GM21619 (cell line): ENCODE measurements around the gene RPS14.
A peak's percentile ranks its signal among the peaks of the same experiment; 100 is the strongest.

ENCODE experiments used
- ATAC-seq: cut with Tn5 transposase; IDR thresholded peaks from one replicate; pipeline ENCODE4 v1.9.1; 2021; ENCODE audit not compliant: unreplicated experiment

Gene RPS14

DNA sequence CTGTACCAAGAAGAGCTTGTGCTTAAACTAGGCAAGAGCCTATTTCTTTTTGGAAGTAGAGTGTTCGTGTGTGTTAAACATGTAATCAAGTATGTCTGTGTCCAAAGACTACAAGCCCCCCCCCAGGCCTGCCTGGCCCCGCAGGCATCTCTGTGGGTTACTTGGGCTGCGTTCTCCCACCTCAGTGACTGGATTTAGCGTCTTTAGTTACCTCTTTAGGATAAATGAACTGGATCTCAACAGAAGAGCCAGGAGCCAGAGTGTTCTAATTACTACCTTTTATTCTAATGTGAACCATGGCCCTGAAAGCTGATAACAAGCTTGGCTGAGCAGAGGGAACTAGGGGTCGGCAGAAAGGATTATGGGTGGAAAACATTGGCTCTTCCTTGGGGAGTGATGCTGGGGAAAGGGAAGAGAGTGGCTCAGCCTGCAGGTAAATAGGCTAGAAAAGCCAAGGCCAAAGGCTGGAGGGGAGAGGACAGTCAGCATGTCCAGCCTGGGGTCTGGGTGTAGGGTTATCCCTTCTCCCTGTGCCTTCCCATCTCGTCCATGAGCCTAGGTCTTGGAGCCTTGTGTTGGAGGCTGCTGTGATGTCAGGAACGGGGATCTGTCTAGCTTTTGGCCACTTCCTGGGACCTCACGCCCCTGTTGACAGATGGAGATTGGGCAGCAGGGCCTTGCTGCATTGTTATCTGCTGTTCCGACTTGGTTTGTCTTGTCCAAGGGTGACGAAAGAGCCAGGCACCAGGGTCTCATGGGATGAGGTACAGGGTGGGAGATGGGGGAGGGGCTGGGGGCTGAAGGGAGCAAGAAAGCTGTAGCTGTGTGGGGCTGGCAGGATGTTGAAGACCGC lies 47.9 kb downstream of the RPS14 start:
- no peak for ATAC-seq

DNA sequence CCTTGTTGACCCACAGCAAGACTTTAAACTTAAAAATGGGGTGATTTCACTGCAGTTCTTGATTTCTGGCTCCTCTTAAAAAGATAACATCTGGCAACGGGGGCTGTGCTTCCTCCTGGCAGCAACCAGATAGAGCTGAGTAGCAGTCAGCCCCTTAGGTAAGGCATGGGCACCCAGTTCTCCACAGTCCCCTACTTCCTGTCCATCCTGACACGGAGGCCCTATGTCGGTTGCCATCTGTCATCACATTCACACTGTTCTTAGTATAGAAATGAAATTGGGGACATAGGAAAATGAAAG lies 48.5 kb downstream of the RPS14 start:
- ATAC-seq = no peak

DNA sequence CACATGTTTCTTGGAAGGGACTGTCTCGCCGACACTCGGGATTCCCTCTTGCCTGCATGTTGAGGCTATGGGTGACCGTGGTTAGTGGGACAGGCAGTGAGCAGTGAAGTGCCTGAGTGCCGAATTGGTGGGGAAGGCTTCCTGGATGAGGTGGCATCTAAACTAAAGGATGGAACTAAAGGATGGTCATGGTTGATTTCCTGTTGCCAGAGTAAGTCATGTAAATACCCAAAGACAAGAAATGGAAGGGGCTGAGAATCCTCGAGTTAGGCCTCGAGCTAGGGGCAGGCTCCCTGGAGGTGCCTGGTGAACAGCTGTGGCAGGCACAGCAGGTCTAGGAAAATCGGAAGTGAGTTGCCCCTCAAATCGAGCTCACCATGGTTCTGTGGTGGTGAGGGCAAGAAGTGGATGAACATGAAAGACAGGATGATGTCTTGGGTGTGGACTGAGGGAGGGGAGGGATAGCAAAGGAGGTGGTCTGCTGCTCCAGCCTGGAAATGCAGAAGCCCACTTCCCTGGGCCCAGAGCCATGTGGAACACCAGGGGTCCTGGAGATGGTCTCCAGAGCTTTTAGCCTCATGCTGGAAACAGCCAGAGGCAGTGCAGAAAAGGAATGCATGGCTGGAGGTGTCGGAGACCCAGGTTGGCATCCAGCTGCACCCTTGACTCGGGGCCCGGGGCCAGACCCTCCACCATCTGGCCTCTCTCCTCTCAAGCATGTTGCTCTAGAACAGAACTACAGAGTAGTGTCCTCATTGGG lies 49.0 kb downstream of the RPS14 start:
- no peak for ATAC-seq

DNA sequence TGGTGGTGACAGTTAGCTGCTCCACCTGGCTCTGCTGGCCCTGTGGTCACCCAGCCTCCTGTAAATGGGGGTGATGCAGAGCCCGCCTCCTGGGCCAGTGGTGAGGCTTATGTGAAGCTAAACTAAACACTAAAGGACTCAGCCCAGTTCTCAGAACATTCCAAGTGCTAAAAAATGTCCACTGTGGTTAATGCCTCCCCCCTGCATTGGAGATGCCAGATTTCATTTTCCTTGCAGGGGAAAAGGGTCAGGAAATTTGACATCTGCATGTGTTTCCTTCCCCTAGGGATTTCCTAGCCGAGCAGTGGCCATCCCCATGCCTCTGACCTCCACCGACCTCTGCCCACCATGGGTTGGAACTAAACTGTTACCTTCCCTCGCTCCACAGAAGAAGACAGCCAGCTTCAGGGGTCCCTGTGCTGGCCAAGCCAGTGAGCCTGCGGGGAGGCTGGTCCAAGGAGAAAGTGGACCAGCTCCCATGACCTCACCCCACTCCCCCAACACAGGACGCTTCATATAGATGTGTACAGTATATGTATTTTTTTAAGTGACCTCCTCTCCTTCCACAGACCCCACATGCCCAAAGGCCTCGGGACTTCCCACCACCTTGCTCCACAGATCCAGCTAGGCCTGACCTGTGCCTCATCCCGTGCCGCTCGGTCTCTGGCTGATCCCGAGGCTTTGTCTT lies 49.9 kb downstream of the RPS14 start:
- no peak for ATAC-seq

GRCh38 chr5:150398722-150399523 lies 50.6 kb downstream of the RPS14 start:
- peak; percentile 51 for ATAC-seq

GRCh38 chr5:150397782-150398721 lies 51.5 kb downstream of the RPS14 start:
- ATAC-seq = no peak

DNA sequence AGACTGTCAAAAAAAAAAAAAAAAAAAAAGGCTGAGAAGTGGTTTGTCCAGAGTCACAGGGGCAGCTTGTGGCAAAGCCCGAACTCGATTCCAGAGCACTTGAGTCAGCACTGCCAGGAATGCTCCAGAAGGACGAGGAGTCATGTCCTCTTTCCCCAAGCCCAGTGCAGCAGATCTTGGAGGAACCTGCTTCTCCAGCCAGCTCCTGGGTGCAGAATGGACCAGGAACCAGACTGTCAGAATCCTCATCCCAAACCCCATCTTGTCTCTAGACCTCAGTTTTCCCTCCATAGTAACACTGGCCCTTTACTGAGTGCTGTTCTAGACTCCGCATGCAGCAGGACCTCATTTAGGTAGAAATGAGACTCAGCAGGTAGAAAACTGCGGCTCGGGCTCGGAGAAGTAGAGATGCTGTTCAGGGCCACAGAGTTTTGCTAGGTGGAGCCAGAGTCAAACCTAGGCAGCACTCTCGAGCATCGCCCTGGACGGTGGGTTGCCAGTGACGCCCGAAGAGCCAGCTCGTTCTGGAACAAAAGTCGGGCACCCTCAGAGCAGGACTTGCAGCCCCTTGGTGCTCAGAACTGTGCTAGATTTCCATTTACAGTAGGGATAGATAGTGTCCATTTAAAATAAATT lies 52.3 kb downstream of the RPS14 start:
- no peak for ATAC-seq

DNA sequence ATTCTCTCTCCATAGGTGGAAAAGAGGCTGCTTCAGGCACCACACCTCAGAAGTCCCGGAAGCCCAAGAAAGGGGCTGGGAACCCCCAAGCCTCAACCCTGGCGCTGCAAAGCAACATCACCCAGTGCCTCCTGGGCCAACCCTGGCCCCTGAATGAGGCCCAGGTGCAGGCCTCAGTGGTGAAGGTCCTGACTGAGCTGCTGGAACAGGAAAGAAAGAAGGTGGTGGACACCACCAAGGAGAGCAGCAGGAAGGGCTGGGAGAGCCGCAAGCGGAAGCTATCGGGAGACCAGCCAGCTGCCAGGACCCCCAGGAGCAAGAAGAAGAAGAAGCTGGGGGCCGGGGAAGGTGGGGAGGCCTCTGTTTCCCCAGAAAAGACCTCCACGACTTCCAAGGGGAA lies 53.3 kb downstream of the RPS14 start:
- ATAC-seq = no peak

DNA sequence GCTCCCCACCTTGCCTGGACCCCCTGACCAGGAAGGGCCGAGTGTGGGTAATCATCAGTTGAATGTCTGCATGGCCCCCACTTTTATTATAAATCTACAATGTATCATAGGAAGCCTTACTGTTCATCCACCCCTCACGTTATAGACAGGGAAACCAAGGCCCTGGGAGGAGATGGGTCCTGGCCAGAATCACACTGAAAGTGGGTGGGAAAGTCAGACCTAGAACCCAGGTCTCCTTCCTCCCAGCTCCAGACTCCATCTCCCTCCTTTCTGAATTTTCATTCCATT lies 53.9 kb downstream of the RPS14 start:
- no peak for ATAC-seq

- ATAC-seq = no peak
Measured at GRCh38 chr5:150394912-150395687, 54.4 kb downstream of the RPS14 start.

DNA sequence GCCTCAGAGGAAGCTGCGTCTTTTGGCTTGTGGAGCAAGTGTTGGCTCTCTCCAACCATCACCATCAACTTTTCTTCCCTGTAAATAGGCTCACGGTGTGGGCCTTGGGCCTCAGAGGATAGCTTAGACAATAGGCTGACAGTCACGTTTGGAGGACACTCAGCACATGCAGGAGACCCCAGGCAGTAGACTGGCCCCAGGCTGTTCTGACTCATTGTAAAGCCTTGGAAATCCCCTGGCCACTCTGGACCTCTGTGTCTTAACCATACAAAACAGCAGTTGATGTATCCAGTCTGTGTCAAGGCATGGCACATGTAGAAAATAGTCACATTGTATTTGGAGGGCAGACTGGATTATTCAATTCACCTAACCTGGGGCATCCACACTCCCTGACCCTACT lies 55.4 kb downstream of the RPS14 start:
- ATAC-seq = peak; percentile 34

- ATAC-seq = no peak
Measured at GRCh38 chr5:150393096-150393645, 56.4 kb downstream of the RPS14 start.

DNA sequence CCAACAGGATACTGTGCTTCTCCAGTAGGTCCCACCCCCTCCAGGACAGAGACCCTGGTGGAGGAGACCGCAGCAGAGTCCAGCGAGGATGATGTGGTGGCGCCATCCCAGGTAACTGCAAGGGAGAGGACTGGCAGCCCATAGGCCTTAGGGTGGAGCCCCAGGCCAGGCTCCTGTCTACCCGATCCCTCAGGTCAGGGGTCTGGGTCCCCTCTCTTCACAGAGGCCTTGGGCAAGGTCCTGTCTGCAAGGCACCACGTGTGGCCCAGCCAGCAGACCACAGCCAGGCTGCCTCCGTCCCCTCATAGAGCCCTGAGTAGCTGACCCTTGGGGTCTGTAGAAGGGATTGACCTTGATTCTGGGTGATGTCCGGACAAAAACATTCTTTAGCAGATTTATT lies 56.9 kb downstream of the RPS14 start:
- no peak for ATAC-seq
